ENCODE data around the gene OR52L1. TPM values are rescaled to one million over a fixed set of nuclear protein-coding genes. Genes with fewer than 3 reads are reported as not detected.

OR52L1 gene
- total RNA-seq, 1 donor from 2014 or later, result not detected

GRCh38 chr11:6013042-6013441, 26.3 kb upstream of the OR52L1 start:
- H3K36me3 Mint-ChIP-seq, result no peaks in the 10 kb centered on the region
- no peaks in the 10 kb centered on the region for H3K4me1 Mint-ChIP-seq (ENCODE audit: unreplicated experiment)
- peaks cover 8% of the 10 kb centered on the region for H3K27me3 Mint-ChIP-seq
- no peak for TF ChIP-seq CTCF (conservative IDR thresholded peaks at IDR 0.05)
- H3K9me3 Mint-ChIP-seq, result peaks cover 5% of the 10 kb centered on the region
- DNase-seq (ENCODE audit: extremely low spot score, unreplicated experiment), result no peak
- H3K27ac Mint-ChIP-seq, result no peak overlapping the region
- H3K4me3 Mint-ChIP-seq, result no peak overlapping the region

GRCh38 chr11:6012035-6012668, 25.4 kb upstream of the OR52L1 start:
- Mint-ChIP-seq H3K9me3 (peaks cover 3% of the 10 kb centered on the region), H3K4me3 (no peak overlapping the region), H3K27me3 (peaks cover 8% of the 10 kb centered on the region), H3K36me3 (no peaks in the 10 kb centered on the region), H3K27ac (no peak overlapping the region), H3K4me1 (ENCODE audit: unreplicated experiment) (no peaks in the 10 kb centered on the region)
- DNase-seq (ENCODE audit: extremely low spot score, unreplicated experiment), result no peak
- no peak for TF ChIP-seq CTCF (conservative IDR thresholded peaks at IDR 0.05)

GRCh38 chr11:6006846-6007245, 20.1 kb upstream of the OR52L1 start, which contains the start of gene OR56A4:
OR56A4 (minus strand) TSS chr11:6006946; CDS start chr11:6002992, 3,954 bp downstream.
- no peak for TF ChIP-seq CTCF (conservative IDR thresholded peaks at IDR 0.05)
- Mint-ChIP-seq H3K36me3 (no peaks in the 10 kb centered on the region), H3K27ac (no peak within 1 kb of the TSS), H3K4me3 (no peak within 1 kb of the TSS), H3K27me3 (peaks cover 14% of the 10 kb centered on the region), H3K9me3 (no peaks in the 10 kb centered on the region), H3K4me1 (ENCODE audit: unreplicated experiment) (no peaks in the 10 kb centered on the region)
- no peak for DNase-seq (ENCODE audit: extremely low spot score, unreplicated experiment)

- Mint-ChIP-seq H3K9me3 (no peaks in the 10 kb centered on the region), H3K27ac (no peak overlapping the region), H3K36me3 (no peaks in the 10 kb centered on the region), H3K27me3 (peaks cover 14% of the 10 kb centered on the region), H3K4me1 (ENCODE audit: unreplicated experiment) (no peaks in the 10 kb centered on the region), H3K4me3 (no peak overlapping the region)
- TF ChIP-seq CTCF (conservative IDR thresholded peaks at IDR 0.05), result no peak
- DNase-seq (ENCODE audit: extremely low spot score, unreplicated experiment), result no peak
These were observed 19.6 kb upstream of the OR52L1 start for GRCh38 chr11:6006395-6006794.

GRCh38 chr11:6002202-6002699, 15.5 kb upstream of the OR52L1 start:
- TF ChIP-seq CTCF (conservative IDR thresholded peaks at IDR 0.05), result no peak
- no peak overlapping the region for H3K4me3 Mint-ChIP-seq
- H3K27ac Mint-ChIP-seq, result no peak overlapping the region
- H3K36me3 Mint-ChIP-seq, result no peaks in the 10 kb centered on the region
- H3K4me1 Mint-ChIP-seq (ENCODE audit: unreplicated experiment), result no peaks in the 10 kb centered on the region
- H3K27me3 Mint-ChIP-seq, result peaks cover 14% of the 10 kb centered on the region
- H3K9me3 Mint-ChIP-seq, result peaks cover 5% of the 10 kb centered on the region
- no peak for DNase-seq (ENCODE audit: extremely low spot score, unreplicated experiment)

Measured in type B pancreatic cell (in vitro differentiated cells).